ENCODE measurements around the gene TM7SF2.
"Not testable (repeated sequence)": the region's sequence is repeated elsewhere in the genome, so short reads cannot be mapped to it uniquely, and the experiment has no call there.

DNA sequence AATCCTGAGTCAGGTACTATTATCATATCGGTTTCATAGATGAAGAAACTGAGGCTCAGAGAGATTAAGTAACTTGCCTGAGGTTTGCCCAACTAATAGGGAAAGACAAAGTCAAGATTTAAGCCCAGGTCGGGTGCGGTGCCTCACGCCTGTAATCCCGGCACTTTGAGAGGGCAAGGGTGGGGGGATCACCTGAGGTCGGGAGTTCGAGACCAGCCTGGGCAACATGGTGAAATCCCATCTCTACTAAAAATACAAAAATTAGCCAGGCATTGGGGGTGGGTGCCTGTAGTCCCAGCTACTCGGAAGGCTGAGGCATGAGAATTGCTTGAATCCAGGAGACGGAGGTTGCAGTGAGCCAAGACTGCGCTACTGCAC lies 38.4 kb downstream of the TM7SF2 start:
- TF ChIP-seq, protein P1, sequence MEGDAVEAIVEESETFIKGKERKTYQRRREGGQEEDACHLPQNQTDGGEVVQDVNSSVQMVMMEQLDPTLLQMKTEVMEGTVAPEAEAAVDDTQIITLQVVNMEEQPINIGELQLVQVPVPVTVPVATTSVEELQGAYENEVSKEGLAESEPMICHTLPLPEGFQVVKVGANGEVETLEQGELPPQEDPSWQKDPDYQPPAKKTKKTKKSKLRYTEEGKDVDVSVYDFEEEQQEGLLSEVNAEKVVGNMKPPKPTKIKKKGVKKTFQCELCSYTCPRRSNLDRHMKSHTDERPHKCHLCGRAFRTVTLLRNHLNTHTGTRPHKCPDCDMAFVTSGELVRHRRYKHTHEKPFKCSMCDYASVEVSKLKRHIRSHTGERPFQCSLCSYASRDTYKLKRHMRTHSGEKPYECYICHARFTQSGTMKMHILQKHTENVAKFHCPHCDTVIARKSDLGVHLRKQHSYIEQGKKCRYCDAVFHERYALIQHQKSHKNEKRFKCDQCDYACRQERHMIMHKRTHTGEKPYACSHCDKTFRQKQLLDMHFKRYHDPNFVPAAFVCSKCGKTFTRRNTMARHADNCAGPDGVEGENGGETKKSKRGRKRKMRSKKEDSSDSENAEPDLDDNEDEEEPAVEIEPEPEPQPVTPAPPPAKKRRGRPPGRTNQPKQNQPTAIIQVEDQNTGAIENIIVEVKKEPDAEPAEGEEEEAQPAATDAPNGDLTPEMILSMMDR (IDR thresholded peaks at IDR 0.05): not testable (repeated sequence)
- not testable (repeated sequence) for TF ChIP-seq POLR2A (IDR thresholded peaks at IDR 0.05)

Data from right lobe of liver (tissue), 4 donors.